ENCODE results near the gene BAHD1.

Gene BAHD1

DNA sequence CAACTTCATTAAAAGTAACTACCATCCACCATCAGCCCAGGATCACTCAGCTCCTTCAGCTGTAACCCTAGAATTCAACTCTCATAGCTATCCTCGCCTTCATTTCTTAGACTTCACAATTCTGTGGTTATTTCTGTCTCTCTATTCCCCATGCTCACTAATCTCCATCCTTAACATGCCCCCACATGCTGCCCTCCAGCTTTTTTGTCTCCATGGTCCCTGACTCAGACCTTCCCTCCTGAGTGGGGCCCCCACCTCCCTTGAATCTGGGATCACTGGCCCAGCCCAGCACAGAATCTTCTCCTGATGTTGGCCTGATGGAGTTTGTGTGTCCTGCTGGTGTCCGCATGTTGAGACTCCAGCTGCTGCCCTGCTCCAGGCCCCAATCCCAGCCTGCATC lies 71.7 kb downstream of the BAHD1 start:
- DNase-seq (ENCODE audit: low read depth in 1 of 2, low spot score in 1 of 2) = no peak
- Histone ChIP-seq H3K27me3 (ENCODE audit: insufficient read depth, poor library complexity, severe bottlenecking) (peaks cover 17% of the 10 kb centered on the region), H3K4me3 (replicated peaks; ENCODE audit: insufficient read depth, low read length) (no peak overlapping the region), H3K27ac (replicated peaks) (no peak overlapping the region)
- TF ChIP-seq SPI1 (IDR thresholded peaks at IDR 0.05; ENCODE audit: borderline replicate concordance, low read depth) (no peak), GABPA (IDR thresholded peaks at IDR 0.05; ENCODE audit: low read depth) (no peak), POLR2AphosphoS5 (IDR thresholded peaks at IDR 0.05; ENCODE audit: low read depth) (no peak)
- TF ChIP-seq, protein P1, sequence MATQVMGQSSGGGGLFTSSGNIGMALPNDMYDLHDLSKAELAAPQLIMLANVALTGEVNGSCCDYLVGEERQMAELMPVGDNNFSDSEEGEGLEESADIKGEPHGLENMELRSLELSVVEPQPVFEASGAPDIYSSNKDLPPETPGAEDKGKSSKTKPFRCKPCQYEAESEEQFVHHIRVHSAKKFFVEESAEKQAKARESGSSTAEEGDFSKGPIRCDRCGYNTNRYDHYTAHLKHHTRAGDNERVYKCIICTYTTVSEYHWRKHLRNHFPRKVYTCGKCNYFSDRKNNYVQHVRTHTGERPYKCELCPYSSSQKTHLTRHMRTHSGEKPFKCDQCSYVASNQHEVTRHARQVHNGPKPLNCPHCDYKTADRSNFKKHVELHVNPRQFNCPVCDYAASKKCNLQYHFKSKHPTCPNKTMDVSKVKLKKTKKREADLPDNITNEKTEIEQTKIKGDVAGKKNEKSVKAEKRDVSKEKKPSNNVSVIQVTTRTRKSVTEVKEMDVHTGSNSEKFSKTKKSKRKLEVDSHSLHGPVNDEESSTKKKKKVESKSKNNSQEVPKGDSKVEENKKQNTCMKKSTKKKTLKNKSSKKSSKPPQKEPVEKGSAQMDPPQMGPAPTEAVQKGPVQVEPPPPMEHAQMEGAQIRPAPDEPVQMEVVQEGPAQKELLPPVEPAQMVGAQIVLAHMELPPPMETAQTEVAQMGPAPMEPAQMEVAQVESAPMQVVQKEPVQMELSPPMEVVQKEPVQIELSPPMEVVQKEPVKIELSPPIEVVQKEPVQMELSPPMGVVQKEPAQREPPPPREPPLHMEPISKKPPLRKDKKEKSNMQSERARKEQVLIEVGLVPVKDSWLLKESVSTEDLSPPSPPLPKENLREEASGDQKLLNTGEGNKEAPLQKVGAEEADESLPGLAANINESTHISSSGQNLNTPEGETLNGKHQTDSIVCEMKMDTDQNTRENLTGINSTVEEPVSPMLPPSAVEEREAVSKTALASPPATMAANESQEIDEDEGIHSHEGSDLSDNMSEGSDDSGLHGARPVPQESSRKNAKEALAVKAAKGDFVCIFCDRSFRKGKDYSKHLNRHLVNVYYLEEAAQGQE (IDR thresholded peaks at IDR 0.05; ENCODE audit: insufficient replicate concordance, low read depth) = no peak
- TF ChIP-seq, protein P2, sequence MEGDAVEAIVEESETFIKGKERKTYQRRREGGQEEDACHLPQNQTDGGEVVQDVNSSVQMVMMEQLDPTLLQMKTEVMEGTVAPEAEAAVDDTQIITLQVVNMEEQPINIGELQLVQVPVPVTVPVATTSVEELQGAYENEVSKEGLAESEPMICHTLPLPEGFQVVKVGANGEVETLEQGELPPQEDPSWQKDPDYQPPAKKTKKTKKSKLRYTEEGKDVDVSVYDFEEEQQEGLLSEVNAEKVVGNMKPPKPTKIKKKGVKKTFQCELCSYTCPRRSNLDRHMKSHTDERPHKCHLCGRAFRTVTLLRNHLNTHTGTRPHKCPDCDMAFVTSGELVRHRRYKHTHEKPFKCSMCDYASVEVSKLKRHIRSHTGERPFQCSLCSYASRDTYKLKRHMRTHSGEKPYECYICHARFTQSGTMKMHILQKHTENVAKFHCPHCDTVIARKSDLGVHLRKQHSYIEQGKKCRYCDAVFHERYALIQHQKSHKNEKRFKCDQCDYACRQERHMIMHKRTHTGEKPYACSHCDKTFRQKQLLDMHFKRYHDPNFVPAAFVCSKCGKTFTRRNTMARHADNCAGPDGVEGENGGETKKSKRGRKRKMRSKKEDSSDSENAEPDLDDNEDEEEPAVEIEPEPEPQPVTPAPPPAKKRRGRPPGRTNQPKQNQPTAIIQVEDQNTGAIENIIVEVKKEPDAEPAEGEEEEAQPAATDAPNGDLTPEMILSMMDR (IDR thresholded peaks at IDR 0.05; ENCODE audit: insufficient read depth, low read length) = no peak

DNA sequence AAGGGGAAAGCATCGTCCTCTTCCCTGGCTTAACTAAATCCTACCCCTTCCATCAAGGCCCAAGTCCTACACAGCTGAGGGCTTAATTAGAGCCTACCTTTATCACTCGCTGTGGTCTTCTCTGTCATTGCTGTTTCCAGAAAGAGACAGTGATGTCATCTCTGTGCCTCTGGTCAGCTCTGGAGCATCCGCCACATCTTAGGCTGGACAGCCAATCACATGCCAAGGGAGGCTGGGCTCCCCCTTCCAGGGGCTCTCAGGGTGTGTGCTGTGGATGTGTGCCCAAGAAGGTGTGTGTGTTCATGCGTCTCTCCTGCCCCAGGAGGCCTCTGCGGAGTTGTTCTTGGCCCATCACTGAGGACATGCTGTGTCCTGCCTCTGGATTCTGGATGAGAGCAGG lies 72.9 kb downstream of the BAHD1 start:
- no peak for DNase-seq (ENCODE audit: low read depth in 1 of 2, low spot score in 1 of 2)
- TF ChIP-seq, protein P2 (IDR thresholded peaks at IDR 0.05; ENCODE audit: insufficient read depth, low read length) = no peak
- no peak for TF ChIP-seq GABPA (IDR thresholded peaks at IDR 0.05; ENCODE audit: low read depth)
- TF ChIP-seq SPI1 (IDR thresholded peaks at IDR 0.05; ENCODE audit: borderline replicate concordance, low read depth) = no peak
- TF ChIP-seq, protein P1 (IDR thresholded peaks at IDR 0.05; ENCODE audit: insufficient replicate concordance, low read depth) = no peak
- TF ChIP-seq POLR2AphosphoS5 (IDR thresholded peaks at IDR 0.05; ENCODE audit: low read depth) = no peak

DNA sequence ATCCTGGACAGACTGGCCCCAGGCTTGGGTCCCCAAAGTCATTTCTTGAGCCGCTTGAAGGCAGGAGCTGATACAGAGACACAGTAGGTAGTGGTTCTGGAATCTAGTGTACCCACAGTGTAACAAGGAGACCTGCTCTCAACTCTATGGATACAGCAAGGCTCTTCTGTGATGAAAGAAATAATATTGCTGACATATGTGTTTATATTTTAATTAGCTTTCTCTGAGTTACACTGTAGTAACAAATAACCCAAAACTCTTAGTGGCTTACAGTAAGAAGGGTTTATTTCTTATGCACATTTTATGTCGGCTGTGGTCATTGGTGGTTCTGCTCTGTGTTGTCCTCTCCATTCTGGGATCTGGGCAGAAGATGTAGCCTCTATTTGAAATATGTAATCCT lies 75.6 kb downstream of the BAHD1 start:
- TF ChIP-seq, protein P1 (IDR thresholded peaks at IDR 0.05; ENCODE audit: insufficient replicate concordance, low read depth) = no peak
- TF ChIP-seq SPI1 (IDR thresholded peaks at IDR 0.05; ENCODE audit: borderline replicate concordance, low read depth) (no peak), GABPA (IDR thresholded peaks at IDR 0.05; ENCODE audit: low read depth) (no peak), POLR2AphosphoS5 (IDR thresholded peaks at IDR 0.05; ENCODE audit: low read depth) (no peak)
- TF ChIP-seq, protein P2 (IDR thresholded peaks at IDR 0.05; ENCODE audit: insufficient read depth, low read length) = no peak
- H3K27ac ChIP-seq (replicated peaks) = no peak overlapping the region
- no peak overlapping the region for H3K4me3 ChIP-seq (replicated peaks; ENCODE audit: insufficient read depth, low read length)
- peaks cover 6% of the 10 kb centered on the region for H3K27me3 ChIP-seq (ENCODE audit: insufficient read depth, poor library complexity, severe bottlenecking)
- DNase-seq (ENCODE audit: low read depth in 1 of 2, low spot score in 1 of 2) = no peak

More for the DNA sequence above, 72.9 kb downstream of the BAHD1 start:
- peaks cover 17% of the 10 kb centered on the region for H3K27me3 ChIP-seq (ENCODE audit: insufficient read depth, poor library complexity, severe bottlenecking)
- H3K4me3 ChIP-seq (replicated peaks; ENCODE audit: insufficient read depth, low read length) = no peak overlapping the region
- H3K27ac ChIP-seq (replicated peaks) = no peak overlapping the region
